ENCODE measurements around the gene GTF2F2. TPM values are rescaled to one million over a fixed set of nuclear protein-coding genes. Genes with fewer than 3 reads are reported as not detected.

Gene GTF2F2
- total and polyA plus RNA-seq, 9 of the 15 experiments (the other 6 are each of a cell fraction or from before 2014, with no cell fraction given), result 19.7 to 44.8 (median 32.4) TPM

DNA sequence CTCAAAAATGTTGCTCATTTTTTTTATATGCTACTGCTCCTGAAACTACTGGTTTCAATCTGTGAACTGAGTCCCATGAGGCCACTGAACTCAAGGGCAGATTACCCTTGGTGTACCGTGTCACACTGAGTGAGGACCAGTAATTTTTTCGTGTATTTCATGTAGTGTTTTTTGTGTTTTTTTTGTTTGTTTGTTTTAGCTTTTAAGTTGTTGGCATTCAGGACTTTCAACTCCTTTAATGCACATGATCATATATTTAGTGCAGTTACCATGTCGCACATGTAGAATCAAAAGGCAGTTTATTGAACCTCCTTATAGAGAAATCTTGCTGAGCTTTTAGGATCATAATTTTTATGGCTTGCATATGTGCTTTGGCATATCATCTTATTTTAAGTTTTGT, 162.7 kb downstream of the GTF2F2 start:
- H3K4me1 ChIP-seq (replicated peaks in 1 of 2; ENCODE audit: control insufficient read depth in 2 of 2, insufficient read depth in 2 of 2, low read length in 2 of 2), result no peaks in the 10 kb centered on the region; a peak in 1 of 5 replicates
- FAIRE-seq, result no peak

More for the DNA sequence above, 162.7 kb downstream of the GTF2F2 start:
- H3K79me2 ChIP-seq (ENCODE audit: control insufficient read depth, insufficient read depth, low read length), result no peaks in the 10 kb centered on the region
- peaks cover 23% of the 10 kb centered on the region; the same call in 2 of the 3 replicates for H3K36me3 ChIP-seq (ENCODE audit: control insufficient read depth, insufficient read depth, low read length)
- DNase-seq (ENCODE audit: extremely low read depth in 1 of 4, low spot score in 3 of 4) (no peak), ATAC-seq (no peak)
- H3K9ac ChIP-seq (ENCODE audit: insufficient read depth in 1 of 2, low read depth in 2 of 2, low read length in 2 of 2), result no peak overlapping the region
- no TSS peak for BruUV-seq (replicated peaks)
- no peaks in the 10 kb centered on the region for H3K27me3 ChIP-seq (ENCODE audit: control insufficient read depth in 2 of 2, insufficient read depth in 2 of 2, low read length in 2 of 2)
- ChIA-PET CTCF (ENCODE audit: low intra/inter-chr PET ratio) (no interaction called here), POLR2A (interaction anchor here (0.8 kb wide), 1 partner anchor 141 kb away, joined by 4 read pairs; no protein-coding TSS in a partner anchor)
- no peaks in the 10 kb centered on the region for H3K9me3 ChIP-seq (replicated peaks; ENCODE audit: control insufficient read depth, insufficient read depth, low read depth, low read length)
- intact Hi-C loops (cut with micrococcal nuclease), result no loop called here
- TF ChIP-seq, protein P1, sequence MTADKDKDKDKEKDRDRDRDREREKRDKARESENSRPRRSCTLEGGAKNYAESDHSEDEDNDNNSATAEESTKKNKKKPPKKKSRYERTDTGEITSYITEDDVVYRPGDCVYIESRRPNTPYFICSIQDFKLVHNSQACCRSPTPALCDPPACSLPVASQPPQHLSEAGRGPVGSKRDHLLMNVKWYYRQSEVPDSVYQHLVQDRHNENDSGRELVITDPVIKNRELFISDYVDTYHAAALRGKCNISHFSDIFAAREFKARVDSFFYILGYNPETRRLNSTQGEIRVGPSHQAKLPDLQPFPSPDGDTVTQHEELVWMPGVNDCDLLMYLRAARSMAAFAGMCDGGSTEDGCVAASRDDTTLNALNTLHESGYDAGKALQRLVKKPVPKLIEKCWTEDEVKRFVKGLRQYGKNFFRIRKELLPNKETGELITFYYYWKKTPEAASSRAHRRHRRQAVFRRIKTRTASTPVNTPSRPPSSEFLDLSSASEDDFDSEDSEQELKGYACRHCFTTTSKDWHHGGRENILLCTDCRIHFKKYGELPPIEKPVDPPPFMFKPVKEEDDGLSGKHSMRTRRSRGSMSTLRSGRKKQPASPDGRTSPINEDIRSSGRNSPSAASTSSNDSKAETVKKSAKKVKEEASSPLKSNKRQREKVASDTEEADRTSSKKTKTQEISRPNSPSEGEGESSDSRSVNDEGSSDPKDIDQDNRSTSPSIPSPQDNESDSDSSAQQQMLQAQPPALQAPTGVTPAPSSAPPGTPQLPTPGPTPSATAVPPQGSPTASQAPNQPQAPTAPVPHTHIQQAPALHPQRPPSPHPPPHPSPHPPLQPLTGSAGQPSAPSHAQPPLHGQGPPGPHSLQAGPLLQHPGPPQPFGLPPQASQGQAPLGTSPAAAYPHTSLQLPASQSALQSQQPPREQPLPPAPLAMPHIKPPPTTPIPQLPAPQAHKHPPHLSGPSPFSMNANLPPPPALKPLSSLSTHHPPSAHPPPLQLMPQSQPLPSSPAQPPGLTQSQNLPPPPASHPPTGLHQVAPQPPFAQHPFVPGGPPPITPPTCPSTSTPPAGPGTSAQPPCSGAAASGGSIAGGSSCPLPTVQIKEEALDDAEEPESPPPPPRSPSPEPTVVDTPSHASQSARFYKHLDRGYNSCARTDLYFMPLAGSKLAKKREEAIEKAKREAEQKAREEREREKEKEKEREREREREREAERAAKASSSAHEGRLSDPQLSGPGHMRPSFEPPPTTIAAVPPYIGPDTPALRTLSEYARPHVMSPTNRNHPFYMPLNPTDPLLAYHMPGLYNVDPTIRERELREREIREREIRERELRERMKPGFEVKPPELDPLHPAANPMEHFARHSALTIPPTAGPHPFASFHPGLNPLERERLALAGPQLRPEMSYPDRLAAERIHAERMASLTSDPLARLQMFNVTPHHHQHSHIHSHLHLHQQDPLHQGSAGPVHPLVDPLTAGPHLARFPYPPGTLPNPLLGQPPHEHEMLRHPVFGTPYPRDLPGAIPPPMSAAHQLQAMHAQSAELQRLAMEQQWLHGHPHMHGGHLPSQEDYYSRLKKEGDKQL (CRISPR knock-in tag; IDR thresholded peaks at IDR 0.05; ENCODE audit: borderline replicate concordance), result no peak
- TF ChIP-seq RBM34 (IDR thresholded peaks at IDR 0.05; ENCODE audit: borderline replicate concordance, insufficient read depth, low read length) (no peak), ZNF507 (tag; conservative IDR thresholded peaks at IDR 0.05) (no peak), NR1H2 (CRISPR knock-in tag; IDR thresholded peaks at IDR 0.05) (no peak), LEF1 (IDR thresholded peaks at IDR 0.05) (no peak), ARNT (IDR thresholded peaks at IDR 0.05) (no peak), GABPA (tag; conservative IDR thresholded peaks at IDR 0.05; ENCODE audit: low read depth) (no peak), GTF2E2 (tag; IDR thresholded peaks at IDR 0.05) (no peak), ZNF146 (CRISPR knock-in tag; IDR thresholded peaks at IDR 0.05; ENCODE audit: unreplicated experiment) (no peak), ZNF143 (CRISPR knock-in tag; IDR thresholded peaks at IDR 0.05) (no peak), ZSCAN29 (IDR thresholded peaks at IDR 0.05) (no peak), RBM39 (optimal IDR thresholded peaks at IDR 0.05; ENCODE audit: low read depth, low read length) (no peak), ZNF77 (CRISPR knock-in tag; IDR thresholded peaks at IDR 0.05) (no peak)
- TF ChIP-seq, protein P2, sequence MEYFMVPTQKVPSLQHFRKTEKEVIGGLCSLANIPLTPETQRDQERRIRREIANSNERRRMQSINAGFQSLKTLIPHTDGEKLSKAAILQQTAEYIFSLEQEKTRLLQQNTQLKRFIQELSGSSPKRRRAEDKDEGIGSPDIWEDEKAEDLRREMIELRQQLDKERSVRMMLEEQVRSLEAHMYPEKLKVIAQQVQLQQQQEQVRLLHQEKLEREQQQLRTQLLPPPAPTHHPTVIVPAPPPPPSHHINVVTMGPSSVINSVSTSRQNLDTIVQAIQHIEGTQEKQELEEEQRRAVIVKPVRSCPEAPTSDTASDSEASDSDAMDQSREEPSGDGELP (CRISPR knock-in tag; IDR thresholded peaks at IDR 0.05; ENCODE audit: borderline replicate concordance), result no peak
- TF ChIP-seq, protein P3, sequence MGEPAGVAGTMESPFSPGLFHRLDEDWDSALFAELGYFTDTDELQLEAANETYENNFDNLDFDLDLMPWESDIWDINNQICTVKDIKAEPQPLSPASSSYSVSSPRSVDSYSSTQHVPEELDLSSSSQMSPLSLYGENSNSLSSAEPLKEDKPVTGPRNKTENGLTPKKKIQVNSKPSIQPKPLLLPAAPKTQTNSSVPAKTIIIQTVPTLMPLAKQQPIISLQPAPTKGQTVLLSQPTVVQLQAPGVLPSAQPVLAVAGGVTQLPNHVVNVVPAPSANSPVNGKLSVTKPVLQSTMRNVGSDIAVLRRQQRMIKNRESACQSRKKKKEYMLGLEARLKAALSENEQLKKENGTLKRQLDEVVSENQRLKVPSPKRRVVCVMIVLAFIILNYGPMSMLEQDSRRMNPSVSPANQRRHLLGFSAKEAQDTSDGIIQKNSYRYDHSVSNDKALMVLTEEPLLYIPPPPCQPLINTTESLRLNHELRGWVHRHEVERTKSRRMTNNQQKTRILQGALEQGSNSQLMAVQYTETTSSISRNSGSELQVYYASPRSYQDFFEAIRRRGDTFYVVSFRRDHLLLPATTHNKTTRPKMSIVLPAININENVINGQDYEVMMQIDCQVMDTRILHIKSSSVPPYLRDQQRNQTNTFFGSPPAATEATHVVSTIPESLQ (CRISPR knock-in tag; IDR thresholded peaks at IDR 0.05), result no peak
- no peak overlapping the region for H3K4me3 ChIP-seq
- 74% methylated on average over 3 of the region's 3 CpGs for WGBS (ENCODE audit: insufficient coverage, low coverage, missing lambda C conversion rate)
- no peak overlapping the region for H3K4me2 ChIP-seq (ENCODE audit: insufficient read depth, low read length)
- H3K9me1 ChIP-seq (ENCODE audit: control insufficient read depth, insufficient read depth, low read length), result no peaks in the 10 kb centered on the region
- H3K27ac ChIP-seq (ENCODE audit: extremely low read depth, low read depth, low read length), result no peak overlapping the region
- no peaks in the 10 kb centered on the region for H4K20me1 ChIP-seq (replicated peaks; ENCODE audit: control insufficient read depth, insufficient read depth, low read length)
- in situ Hi-C loops (cut with MboI), result no loop called here
- no peak overlapping the region for H2AFZ ChIP-seq (ENCODE audit: low read depth, low read length)
